ENCODE results near the gene PHACTR3.

DNA sequence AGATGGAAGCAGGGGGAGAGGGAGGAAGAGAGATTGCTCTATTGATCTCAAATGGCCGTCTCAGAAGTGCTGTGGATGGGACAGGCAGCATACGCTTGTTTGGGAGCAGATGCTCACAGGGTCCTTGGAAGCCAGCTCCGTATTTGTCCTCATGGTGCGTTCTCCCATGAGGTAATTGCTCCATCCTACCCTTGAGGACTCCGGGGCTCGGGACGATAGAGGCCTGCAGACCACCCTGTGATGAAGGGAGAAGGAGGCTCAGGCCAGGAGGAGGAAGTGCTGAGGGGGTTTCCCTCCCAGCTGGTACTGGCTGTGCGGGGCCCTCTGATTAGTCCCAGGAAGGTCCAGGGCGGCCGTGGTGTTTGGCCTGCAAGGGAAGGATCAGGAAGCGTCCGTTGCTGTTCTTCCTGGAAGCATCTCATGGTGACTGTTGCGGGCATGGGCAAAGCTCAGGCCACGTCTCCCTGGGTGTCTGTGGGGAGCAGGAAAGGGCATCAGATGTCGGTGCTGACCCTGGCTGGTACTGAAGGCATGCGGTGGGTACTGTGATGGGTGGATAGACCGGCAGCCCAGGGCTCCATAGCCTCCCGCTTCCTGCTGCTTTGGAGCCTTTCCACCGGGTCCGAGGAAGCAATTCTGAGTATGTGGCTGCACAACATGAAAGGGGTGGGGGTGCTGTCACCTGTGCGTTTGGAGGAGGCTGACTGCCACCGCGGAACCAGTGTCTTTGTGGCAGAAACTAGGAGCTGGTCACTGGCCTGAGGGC, 170.8 kb downstream of the PHACTR3 start:
- TF ChIP-seq, protein P1, sequence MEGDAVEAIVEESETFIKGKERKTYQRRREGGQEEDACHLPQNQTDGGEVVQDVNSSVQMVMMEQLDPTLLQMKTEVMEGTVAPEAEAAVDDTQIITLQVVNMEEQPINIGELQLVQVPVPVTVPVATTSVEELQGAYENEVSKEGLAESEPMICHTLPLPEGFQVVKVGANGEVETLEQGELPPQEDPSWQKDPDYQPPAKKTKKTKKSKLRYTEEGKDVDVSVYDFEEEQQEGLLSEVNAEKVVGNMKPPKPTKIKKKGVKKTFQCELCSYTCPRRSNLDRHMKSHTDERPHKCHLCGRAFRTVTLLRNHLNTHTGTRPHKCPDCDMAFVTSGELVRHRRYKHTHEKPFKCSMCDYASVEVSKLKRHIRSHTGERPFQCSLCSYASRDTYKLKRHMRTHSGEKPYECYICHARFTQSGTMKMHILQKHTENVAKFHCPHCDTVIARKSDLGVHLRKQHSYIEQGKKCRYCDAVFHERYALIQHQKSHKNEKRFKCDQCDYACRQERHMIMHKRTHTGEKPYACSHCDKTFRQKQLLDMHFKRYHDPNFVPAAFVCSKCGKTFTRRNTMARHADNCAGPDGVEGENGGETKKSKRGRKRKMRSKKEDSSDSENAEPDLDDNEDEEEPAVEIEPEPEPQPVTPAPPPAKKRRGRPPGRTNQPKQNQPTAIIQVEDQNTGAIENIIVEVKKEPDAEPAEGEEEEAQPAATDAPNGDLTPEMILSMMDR (IDR thresholded peaks at IDR 0.05) = no peak
- TF ChIP-seq POLR2A (IDR thresholded peaks at IDR 0.05) = no peak

Data from lower leg skin (tissue), 3 donors.